K562 (cell line): Measurements from ENCODE around the gene CCDC33. TPM values are rescaled to one million over a fixed set of nuclear protein-coding genes. Genes with fewer than 3 reads are reported as not detected.
A peak's percentile ranks its signal among the peaks of the same experiment; 100 is the strongest.

Source experiments
- ATAC-seq: fragments of 200-7000 bp; cut with Tn5 transposase; 3 replicates; pipeline ENCODE4 v1.9.1; 2020; ENCODE audit warnings: moderate library complexity
- BruUV-seq: library from RNA; stranded (reverse); fragments of 400-500 nt; replicated peaks from 2 replicates; lab custom pipeline; 2021; lab: Mats Ljungman, UMichigan
- CTCF ChIA-PET: fragments of 300-600 bp; formaldehyde crosslinking; extraction: SDS; loops from one replicate; lab custom pipeline; 2021; ENCODE audit warnings: low intra/inter-chr PET ratio; lab: Yijun Ruan, JAX
- POLR2A ChIA-PET: fragments of 300-600, 350-650 bp; sonication (Branson Sonifier 250); formaldehyde crosslinking; extraction: SDS; loops from one replicate; lab custom pipeline; 2021; ENCODE audit warnings: antibody characterized with exemption, inconsistent platforms; lab: Yijun Ruan, JAX
- DNase-seq, 4 experiments: peaks; one replicate each; pipeline versions ENCODE4 v3.0.0 to v3.0.0-alpha.2; 2011 to 2018; ENCODE audit warnings: low spot score in 3 of 4, mixed read lengths in 3 of 4; ENCODE audit errors: extremely low read depth in 1 of 4
- FAIRE-seq: peaks from 2 replicates; lab custom pipeline; 2011; peaks lifted over from hg19 to GRCh38; lab: Jason Lieb, UNC
- H2AFZ ChIP-seq: 2 replicates; pipeline ENCODE4 v1.6.0; 2011; ENCODE audit warnings: low read depth, low read length, control low read depth, inconsistent platforms
- H3K27ac ChIP-seq: fragments of 200-600 bp; 3 replicates; pipeline ENCODE4 v1.8.0; 2011; ENCODE audit warnings: low read depth, mild to moderate bottlenecking, control low read depth, inconsistent platforms, low read length, moderate library complexity, mixed read lengths; ENCODE audit errors: extremely low read depth
- H3K27me3 ChIP-seq, 2 experiments: fragments of 300-600 bp in 1 of 2; 2 replicates in 1 of 2; 3 replicates in 1 of 2; pipeline versions ENCODE4 v1.6.0 to v1.8.0; 2011; ENCODE audit warnings: inconsistent platforms in 2 of 2, low read length in 2 of 2, mild to moderate bottlenecking in 1 of 2, mixed read lengths in 1 of 2, moderate library complexity in 1 of 2; ENCODE audit not compliant: control insufficient read depth in 2 of 2, insufficient read depth in 2 of 2
- H3K36me3 ChIP-seq: fragments of 300-600 bp; 3 replicates; pipeline ENCODE4 v1.8.0; 2011; ENCODE audit warnings: mild to moderate bottlenecking, low read length, inconsistent platforms; ENCODE audit not compliant: control insufficient read depth, insufficient read depth
- H3K4me1 ChIP-seq, 2 experiments: fragments of 200-600 bp in 1 of 2; replicated peaks in 1 of 2; 2 replicates in 1 of 2; 3 replicates in 1 of 2; pipeline versions ENCODE4 v1.5.1 to v1.8.0; 2011; ENCODE audit warnings: inconsistent platforms in 2 of 2, low read length in 2 of 2, mild to moderate bottlenecking in 1 of 2, mixed read lengths in 1 of 2, moderate library complexity in 1 of 2; ENCODE audit not compliant: control insufficient read depth in 2 of 2, insufficient read depth in 2 of 2
- H3K4me2 ChIP-seq: 2 replicates; pipeline ENCODE4 v1.6.1; 2011; ENCODE audit warnings: low read length, control low read depth, inconsistent platforms, mixed read lengths; ENCODE audit not compliant: insufficient read depth
- H3K4me3 ChIP-seq: fragments of 200-600 bp; sonication (generic), shearing (Covaris generic); 2 replicates; pipeline ENCODE4 v1.5.1; 2016; ENCODE audit warnings: control low read depth, inconsistent platforms
- H3K79me2 ChIP-seq: fragments of 200-600 bp; 3 replicates; pipeline ENCODE4 v1.8.0; 2011; ENCODE audit warnings: low read length, inconsistent platforms; ENCODE audit not compliant: control insufficient read depth, insufficient read depth
- H3K9ac ChIP-seq, 2 experiments: 2 replicates each; pipeline versions ENCODE4 v1.6.0 to v1.6.1; 2011; ENCODE audit warnings: low read depth in 2 of 2, low read length in 2 of 2, control low read depth in 1 of 2, inconsistent platforms in 1 of 2, mild to moderate bottlenecking in 1 of 2, mixed read lengths in 1 of 2; ENCODE audit not compliant: insufficient read depth in 1 of 2
- H3K9me1 ChIP-seq: one replicate; pipeline ENCODE4 v1.6.0; 2011; ENCODE audit warnings: inconsistent platforms, mild to moderate bottlenecking, low read length, moderate library complexity; ENCODE audit not compliant: control insufficient read depth, insufficient read depth
- H3K9me3 ChIP-seq: replicated peaks from 2 replicates; pipeline ENCODE4 v1.5.1; 2011; ENCODE audit warnings: low read depth, low read length, inconsistent platforms; ENCODE audit not compliant: control insufficient read depth, insufficient read depth
- H4K20me1 ChIP-seq: replicated peaks from 2 replicates; pipeline ENCODE4 v1.6.1; 2011; ENCODE audit warnings: low read length, inconsistent platforms, mixed read lengths; ENCODE audit not compliant: control insufficient read depth, insufficient read depth
- ASH1L ChIP-seq: fragments of 450-650 bp; IDR thresholded peaks from 2 replicates; pipeline ENCODE4 v1.6.1; 2018; ENCODE audit warnings: borderline replicate concordance, mild to moderate bottlenecking, low read depth; ENCODE audit not compliant: partially characterized antibody
- CC2D1A ChIP-seq: fragments of 450-650 bp; IDR thresholded peaks from 2 replicates; pipeline ENCODE4 v1.6.1; 2017; ENCODE audit warnings: mild to moderate bottlenecking
- HDAC3 ChIP-seq: fragments of 450-650 bp; IDR thresholded peaks from 2 replicates; pipeline ENCODE4 v1.6.1; 2018; ENCODE audit warnings: borderline replicate concordance, mild to moderate bottlenecking, moderate library complexity; ENCODE audit not compliant: partially characterized antibody
- MBD2 ChIP-seq: sonication (generic); IDR thresholded peaks from 2 replicates; pipeline ENCODE4 v1.6.1; 2016; ENCODE audit warnings: low read depth, borderline replicate concordance
- SMC3 ChIP-seq: conservative IDR thresholded peaks from 2 replicates; pipeline ENCODE4 v1.6.1; 2011; ENCODE audit warnings: low read depth, low read length, improper control_type of control experiment; ENCODE audit not compliant: insufficient read depth
- TEAD2 ChIP-seq: fragments of 450-650 bp; IDR thresholded peaks from 2 replicates; pipeline ENCODE4 v1.6.1; 2016; ENCODE audit warnings: missing genetic modification characterization, control low read depth, missing compliant biosample characterization
- ZNF133 ChIP-seq: fragments of 250-450 bp; sonication (Bioruptor Pico); IDR thresholded peaks from 2 replicates; pipeline ENCODE4 v1.4.0; 2020; ENCODE audit warnings: mild to moderate bottlenecking
- WGBS: fragments of 100-300 bp; shearing (Covaris generic); methylation state at CpG from one replicate; pipeline ENCODE4 v1.1.6; 2016; ENCODE audit warnings: low coverage, mixed read lengths; ENCODE audit not compliant: insufficient coverage; ENCODE audit errors: missing lambda C conversion rate; 5-methylcytosine and 5-hydroxymethylcytosine counted together
- in situ Hi-C: fragments of 300-500 bp; cut with MboI; formaldehyde crosslinking; loops from 4 replicates; pipeline ENCODE4 v1.15.0; 2018; ENCODE audit warnings: inconsistent platforms, mixed read lengths
- intact Hi-C: fragments of 100-400 bp; cut with micrococcal nuclease; formaldehyde crosslinking; loops from 2 replicates; pipeline ENCODE4 v1.14.2; 2022
- polyA plus RNA-seq, 8 experiments: library from polyadenylated mRNA; depleted of rRNA in 4 of 8; stranded (reverse) in 5 of 8; unstranded in 3 of 8; fragments of >200 nt; fragmentation: Nextera tagmentation in 2 of 8; fragmentation: Illumina TruSeq in 1 of 8; extraction: Ambion mirVana in 2 of 8; extraction: Trizol in 1 of 8; gene quantifications; 2 replicates each; pipeline versions ENCODE4 v1.2.1 to v1.2.3, GENCODE V29; 2011 to 2014; ENCODE audit warnings: inconsistent platforms in 1 of 8, missing spikeins in 1 of 8
- total RNA-seq, 7 experiments: library from RNA; depleted of rRNA in 6 of 7; stranded (reverse); fragments of >200 nt in 6 of 7; fragmentation: Illumina TruSeq in 2 of 7; extraction: Trizol in 2 of 7; gene quantifications; 2 replicates each; pipeline versions ENCODE4 v1.2.1 to v1.2.3, GENCODE V29; 2011 to 2021; ENCODE audit warnings: low replicate concordance in 1 of 7
- TF ChIP-seq, protein P1 (sequence below), 2 experiments: fragments of 450-650 bp in 1 of 2; sonication (generic) in 1 of 2; formaldehyde crosslinking; conservative IDR thresholded peaks; 2 replicates each; pipeline versions ENCODE4 v1.4.0 to v1.8.1; 2020 to 2022; ENCODE audit warnings: mild to moderate bottlenecking in 1 of 2, missing genetic modification reagents in 1 of 2
- TF ChIP-seq, protein P2 (sequence below), 2 experiments: fragments of 450-650 bp in 1 of 2; sonication (generic) in 1 of 2; formaldehyde crosslinking in 1 of 2; IDR thresholded peaks in 1 of 2; conservative IDR thresholded peaks in 1 of 2; 2 replicates each; pipeline versions ENCODE4 v1.6.1 to v1.8.1; 2016 to 2023; ENCODE audit warnings: mild to moderate bottlenecking in 2 of 2, moderate library complexity in 2 of 2, inconsistent platforms in 1 of 2, missing genetic modification reagents in 1 of 2

CCDC33 gene
- total and polyA plus RNA-seq, 9 of the 15 experiments (the other 6 are each of a cell fraction or from before 2014, with no cell fraction given), result 0.08 to 1.1 (median 0.15) TPM; not detected in 4

DNA sequence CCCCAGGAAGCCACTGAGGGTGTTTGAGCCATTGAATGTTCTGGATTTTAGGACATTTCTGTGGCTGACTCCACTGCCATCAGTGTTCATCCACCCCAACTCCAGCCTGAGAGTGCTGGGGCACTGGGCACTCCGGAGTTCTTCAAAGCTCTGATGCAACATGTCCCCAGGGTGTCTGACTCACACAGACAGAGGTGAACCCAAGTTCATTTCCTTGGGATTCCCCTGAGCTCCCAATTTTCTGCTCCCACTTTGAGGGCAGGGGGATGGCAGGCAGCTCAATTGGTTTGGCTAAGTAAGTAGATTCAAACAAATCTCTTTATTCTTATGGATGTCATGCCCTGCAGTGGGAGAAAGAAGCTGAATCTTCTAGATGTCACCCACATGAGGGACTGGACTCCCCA lies 35.7 kb upstream of the CCDC33 start:
- no peak overlapping the region for H3K27ac ChIP-seq

More for the DNA sequence above, 35.7 kb upstream of the CCDC33 start:
- H3K4me2 ChIP-seq, result no peak overlapping the region
- no peak for DNase-seq
- TF ChIP-seq HDAC3 (no peak), ASH1L (no peak), TEAD2 (tag) (no peak), SMC3 (no peak), CC2D1A (no peak), MBD2 (no peak), ZNF133 (CRISPR knock-in tag) (no peak)
- TF ChIP-seq, protein P1, sequence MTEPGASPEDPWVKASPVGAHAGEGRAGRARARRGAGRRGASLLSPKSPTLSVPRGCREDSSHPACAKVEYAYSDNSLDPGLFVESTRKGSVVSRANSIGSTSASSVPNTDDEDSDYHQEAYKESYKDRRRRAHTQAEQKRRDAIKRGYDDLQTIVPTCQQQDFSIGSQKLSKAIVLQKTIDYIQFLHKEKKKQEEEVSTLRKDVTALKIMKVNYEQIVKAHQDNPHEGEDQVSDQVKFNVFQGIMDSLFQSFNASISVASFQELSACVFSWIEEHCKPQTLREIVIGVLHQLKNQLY (CRISPR knock-in tag; conservative IDR thresholded peaks at IDR 0.05), result no peak
- TF ChIP-seq, protein P2, sequence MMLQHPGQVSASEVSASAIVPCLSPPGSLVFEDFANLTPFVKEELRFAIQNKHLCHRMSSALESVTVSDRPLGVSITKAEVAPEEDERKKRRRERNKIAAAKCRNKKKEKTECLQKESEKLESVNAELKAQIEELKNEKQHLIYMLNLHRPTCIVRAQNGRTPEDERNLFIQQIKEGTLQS (IDR thresholded peaks at IDR 0.05), result peak; percentile 29; the same call in 1 of the 2 replicates
- TF ChIP-seq, protein P2 (CRISPR knock-in tag; conservative IDR thresholded peaks at IDR 0.05), result no peak
- TF ChIP-seq, all 486 proteins: peak for 1
- H3K4me1 ChIP-seq, result peaks cover 8 to 15% of the 10 kb centered on the region in 2 experiments; a peak in 4 of 5 replicates
- no peaks in the 10 kb centered on the region for H3K36me3 ChIP-seq
- peaks cover 2 to 72% of the 10 kb centered on the region in 2 experiments; a peak in 3 of 5 replicates for H3K27me3 ChIP-seq
- H4K20me1 ChIP-seq, result 0 out of 2 replicates have a peak, but pooled peaks cover 23% of the 10 kb centered on the region
- WGBS, result 0% methylated on average over 1 of the region's 1 CpG
- ATAC-seq (no peak), FAIRE-seq (no peak)
- no peak overlapping the region for H3K4me3 ChIP-seq
- BruUV-seq, result no TSS peak
- H3K9ac ChIP-seq, result no peak overlapping the region
- intact Hi-C loops, result no loop called here
- no peak overlapping the region for H2AFZ ChIP-seq
- in situ Hi-C loops, result no loop called here
- no peaks in the 10 kb centered on the region for H3K79me2 ChIP-seq
- no peaks in the 10 kb centered on the region for H3K9me1 ChIP-seq
- CTCF ChIA-PET, result no interaction called here
- POLR2A ChIA-PET, result interaction anchor here (0.6 kb wide), 1 partner anchor 224 kb away, joined by 3 read pairs; no protein-coding TSS in a partner anchor
- H3K9me3 ChIP-seq, result no peaks in the 10 kb centered on the region
